Activated CD4-positive, alpha-beta T cell treated with anti-CD3 and anti-CD28 coated beads for 48 hours (primary cell): Measurements from ENCODE around the gene PCSK6.

ENCODE experiments used
- DNase-seq: peaks from one replicate; pipeline ENCODE4 v3.0.0-alpha.2; 2020

The PCSK6 gene

GRCh38 chr15:101489599-101490407 lies at the start of gene PCSK6:
TSS of gene PCSK6 (minus strand) at chr15:101489707. CDS start at chr15:101489670, 37 bp downstream.
- DNase-seq = peak; percentile 24

GRCh38 chr15:101538996-101539395 lies 49.5 kb upstream of the PCSK6 start:
- DNase-seq = no peak

GRCh38 chr15:101538177-101538576 lies 48.7 kb upstream of the PCSK6 start:
- DNase-seq = no peak

GRCh38 chr15:101537483-101538080 lies 48.1 kb upstream of the PCSK6 start:
- DNase-seq = no peak

- no peak for DNase-seq
Observed at GRCh38 chr15:101536875-101537405, 47.4 kb upstream of the PCSK6 start.

- DNase-seq = no peak
Observed at GRCh38 chr15:101536166-101536874, 46.8 kb upstream of the PCSK6 start.

- DNase-seq = no peak
Observed at GRCh38 chr15:101535170-101535902, 45.8 kb upstream of the PCSK6 start.

- DNase-seq = no peak
Observed at GRCh38 chr15:101534376-101534970, 45.0 kb upstream of the PCSK6 start.

- DNase-seq = no peak
Observed at GRCh38 chr15:101533371-101534140, 44.0 kb upstream of the PCSK6 start.

GRCh38 chr15:101532865-101533264 lies 43.4 kb upstream of the PCSK6 start:
- DNase-seq = no peak

GRCh38 chr15:101531170-101531569 lies 41.7 kb upstream of the PCSK6 start:
- DNase-seq = no peak

- DNase-seq = no peak
Observed at GRCh38 chr15:101530224-101530958, 40.9 kb upstream of the PCSK6 start.

- DNase-seq = no peak
Observed at GRCh38 chr15:101528917-101529299, 39.4 kb upstream of the PCSK6 start.

- DNase-seq = no peak
Observed at GRCh38 chr15:101528108-101528916, 38.8 kb upstream of the PCSK6 start.

- no peak for DNase-seq
Observed at GRCh38 chr15:101526890-101527289, 37.4 kb upstream of the PCSK6 start.

GRCh38 chr15:101526442-101526841 lies 36.9 kb upstream of the PCSK6 start:
- DNase-seq = no peak

GRCh38 chr15:101526021-101526420 lies 36.5 kb upstream of the PCSK6 start:
- no peak for DNase-seq

- no peak for DNase-seq
Observed at GRCh38 chr15:101525087-101525669, 35.7 kb upstream of the PCSK6 start.

GRCh38 chr15:101523560-101523940 lies 34.0 kb upstream of the PCSK6 start:
- no peak for DNase-seq
